Liver (tissue), 9 donors: Measurements from ENCODE around the gene CHKA. TPM values are rescaled to one million over a fixed set of nuclear protein-coding genes. Genes with fewer than 3 reads are reported as not detected.

Source experiments
- DNase-seq: peaks from one replicate; pipeline ENCODE4 v3.0.0-alpha.2; 2017; ENCODE audit warnings: low spot score
- H3K27ac ChIP-seq, 2 donors: one replicate each; pipeline ENCODE4 v1.7.0; 2013; ENCODE audit warnings: inconsistent platforms in 2 of 2, low read length in 2 of 2, control low read depth in 1 of 2, low read depth in 1 of 2, mild to moderate bottlenecking in 1 of 2
- H3K27me3 ChIP-seq, 4 donors: one replicate each; pipeline versions ENCODE4 v1.6.1 to v1.7.0; 2013; ENCODE audit warnings: low read length in 3 of 4, inconsistent platforms in 1 of 4, mild to moderate bottlenecking in 1 of 4, moderate library complexity in 1 of 4; ENCODE audit not compliant: control insufficient read depth in 4 of 4, insufficient read depth in 4 of 4
- H3K36me3 ChIP-seq, 4 donors: one replicate each; pipeline versions ENCODE4 v1.6.1 to v1.7.0; 2013; ENCODE audit warnings: low read length in 3 of 4, mild to moderate bottlenecking in 3 of 4, low read depth in 1 of 4, moderate library complexity in 1 of 4; ENCODE audit not compliant: control insufficient read depth in 4 of 4, insufficient read depth in 3 of 4
- H3K4me1 ChIP-seq, 4 donors: one replicate each; pipeline versions ENCODE4 v1.6.1 to v1.7.0; 2013; ENCODE audit warnings: low read length in 3 of 4, mild to moderate bottlenecking in 3 of 4, moderate library complexity in 1 of 4; ENCODE audit not compliant: control insufficient read depth in 4 of 4, insufficient read depth in 4 of 4
- H3K4me3 ChIP-seq, 3 donors: one replicate each; pipeline versions ENCODE4 v1.6.1 to v1.7.0; 2013; ENCODE audit warnings: low read length in 3 of 3, control low read depth in 1 of 3, low read depth in 1 of 3, mild to moderate bottlenecking in 1 of 3
- H3K9ac ChIP-seq, 2 donors: one replicate each; pipeline ENCODE4 v1.7.0; 2013; ENCODE audit warnings: low read length in 2 of 2, mild to moderate bottlenecking in 2 of 2, moderate library complexity in 2 of 2, control low read depth in 1 of 2, low read depth in 1 of 2
- H3K9me3 ChIP-seq, 4 donors: one replicate each; pipeline versions ENCODE4 v1.6.1 to v1.7.0; 2013; ENCODE audit warnings: low read length in 3 of 4; ENCODE audit not compliant: control insufficient read depth in 4 of 4
- ATF3 ChIP-seq: IDR thresholded peaks from 2 replicates; pipeline ENCODE4 v1.6.1; 2016; ENCODE audit warnings: antibody characterized with exemption
- CTCF ChIP-seq: fragments of 150-350 bp; IDR thresholded peaks from 2 replicates; pipeline ENCODE4 v1.5.1; 2017; ENCODE audit warnings: improper control_type of control experiment, low read depth, low read length; ENCODE audit not compliant: missing input control
- EGR1 ChIP-seq, 2 donors: IDR thresholded peaks; 2 replicates each; pipeline ENCODE4 v1.6.1; 2016 to 2018; ENCODE audit warnings: antibody characterized with exemption in 2 of 2, low read depth in 2 of 2
- FOXA1 ChIP-seq: IDR thresholded peaks from 2 replicates; pipeline ENCODE4 v1.6.1; 2016; ENCODE audit warnings: antibody characterized with exemption
- FOXA2 ChIP-seq: IDR thresholded peaks from 2 replicates; pipeline ENCODE4 v1.6.1; 2016; ENCODE audit warnings: antibody characterized with exemption
- HNF4A ChIP-seq, 2 donors: conservative IDR thresholded peaks; 2 replicates each; pipeline ENCODE4 v1.6.1; 2016; ENCODE audit warnings: antibody characterized with exemption in 2 of 2, mild to moderate bottlenecking in 2 of 2
- HNF4G ChIP-seq: IDR thresholded peaks from 2 replicates; pipeline ENCODE4 v1.6.1; 2016; ENCODE audit warnings: antibody characterized with exemption
- JUND ChIP-seq, 2 donors: IDR thresholded peaks; 2 replicates each; pipeline ENCODE4 v1.6.1; 2016; ENCODE audit warnings: antibody characterized with exemption in 2 of 2
- MAX ChIP-seq: IDR thresholded peaks from 2 replicates; pipeline ENCODE4 v1.6.1; 2016; ENCODE audit warnings: antibody characterized with exemption
- NR2F2 ChIP-seq: IDR thresholded peaks from 2 replicates; pipeline ENCODE4 v1.6.1; 2016; ENCODE audit warnings: antibody characterized with exemption
- REST ChIP-seq: IDR thresholded peaks from 2 replicates; pipeline ENCODE4 v1.6.1; 2016; ENCODE audit warnings: antibody characterized with exemption, mild to moderate bottlenecking
- RXRA ChIP-seq, 2 donors: IDR thresholded peaks; 2 replicates each; pipeline ENCODE4 v1.6.1; 2017 to 2018; ENCODE audit warnings: antibody characterized with exemption in 2 of 2, mild to moderate bottlenecking in 1 of 2
- SP1 ChIP-seq: IDR thresholded peaks from 2 replicates; pipeline ENCODE4 v1.6.1; 2018; ENCODE audit warnings: antibody characterized with exemption, mild to moderate bottlenecking
- TAF1 ChIP-seq: conservative IDR thresholded peaks from 2 replicates; pipeline ENCODE4 v1.6.1; 2016; ENCODE audit warnings: antibody characterized with exemption, mild to moderate bottlenecking
- YY1 ChIP-seq: IDR thresholded peaks from 2 replicates; pipeline ENCODE4 v1.6.1; 2016; ENCODE audit warnings: antibody characterized with exemption, mild to moderate bottlenecking
- ZBTB33 ChIP-seq: IDR thresholded peaks from 2 replicates; pipeline ENCODE4 v1.6.1; 2016; ENCODE audit warnings: antibody characterized with exemption
- WGBS: extraction: QIAGEN DNeasy Blood & Tissue Kit; methylation state at CpG from one replicate; pipeline ENCODE4 v1.1.7; 2013; 5-methylcytosine and 5-hydroxymethylcytosine counted together
- polyA plus RNA-seq, 2 donors: library from polyadenylated mRNA; stranded (reverse) in 1 of 2; unstranded in 1 of 2; fragments of 200-250 nt in 1 of 2; fragments of >200 nt in 1 of 2; fragmentation: Nextera tagmentation in 1 of 2; extraction: Ambion mirVana in 1 of 2; gene quantifications; one replicate each; pipeline versions ENCODE4 v1.2.1 to v1.2.3, GENCODE V29; 2013 to 2015
- total RNA-seq, 2 donors: library from RNA; depleted of rRNA; stranded (reverse); fragments of >200 nt; gene quantifications; one replicate each; pipeline ENCODE4 v1.2.3, GENCODE V29; 2014
- donor health status: healthy.
- donor health status: healthy.
- donor health status: healthy.
- donor health status: healthy.
- donor health status: healthy.

CHKA gene
- total and polyA plus RNA-seq, 4 donors: 11.4 to 41.9 (median 17.3) TPM

GRCh38 chr11:68053981-68054812 lies 67.0 kb downstream of the CHKA start:
- no peak for TF ChIP-seq ZBTB33
- no peak for TF ChIP-seq JUND (IDR thresholded peaks at IDR 0.05)
- no peak for TF ChIP-seq SP1
- no peak for TF ChIP-seq MAX
- no peak for TF ChIP-seq RXRA (IDR thresholded peaks at IDR 0.05)
- no peak for TF ChIP-seq FOXA1
- TF ChIP-seq TAF1: no peak
- TF ChIP-seq CTCF: no peak
- TF ChIP-seq NR2F2: no peak
- TF ChIP-seq HNF4A (conservative IDR thresholded peaks at IDR 0.05): no peak
- no peak for TF ChIP-seq EGR1 (IDR thresholded peaks at IDR 0.05; ENCODE audit: low read depth in 2 of 2)
- TF ChIP-seq REST: no peak
- no peak for TF ChIP-seq FOXA2
- no peak for TF ChIP-seq HNF4G
- no peak for TF ChIP-seq ATF3
- peaks cover 9 to 44% (median 20%) of the 10 kb centered on the region in 4 donors for H3K36me3 ChIP-seq
- H3K4me1 ChIP-seq: no peaks in the 10 kb centered on the region
- H3K27me3 ChIP-seq: no peaks in the 10 kb centered on the region
- H3K9ac ChIP-seq: no peak overlapping the region
- no peak overlapping the region for H3K27ac ChIP-seq
- H3K9me3 ChIP-seq: no peaks in the 10 kb centered on the region
- DNase-seq: no peak
- WGBS: 97% methylated on average over 11 of the region's 11 CpGs
- no peak overlapping the region for H3K4me3 ChIP-seq

- H3K27ac ChIP-seq: no peak overlapping the region
- no peak for DNase-seq
- no peak overlapping the region for H3K4me3 ChIP-seq
- no peaks in the 10 kb centered on the region for H3K27me3 ChIP-seq
- H3K36me3 ChIP-seq: peaks cover 9 to 47% (median 19%) of the 10 kb centered on the region in 4 donors
- no peaks in the 10 kb centered on the region for H3K4me1 ChIP-seq
- H3K9ac ChIP-seq: no peak overlapping the region
- no peaks in the 10 kb centered on the region for H3K9me3 ChIP-seq
- WGBS: 90% methylated on average over 9 of the region's 9 CpGs
- TF ChIP-seq NR2F2: no peak
- TF ChIP-seq EGR1 (IDR thresholded peaks at IDR 0.05; ENCODE audit: low read depth in 2 of 2): no peak
- TF ChIP-seq HNF4G: no peak
- no peak for TF ChIP-seq HNF4A (conservative IDR thresholded peaks at IDR 0.05)
- no peak for TF ChIP-seq TAF1
- no peak for TF ChIP-seq ATF3
- TF ChIP-seq ZBTB33: no peak
- no peak for TF ChIP-seq JUND (IDR thresholded peaks at IDR 0.05)
- no peak for TF ChIP-seq YY1
- TF ChIP-seq REST: no peak
These were observed 68.1 kb downstream of the CHKA start for GRCh38 chr11:68053117-68053516.
